Testis (tissue), 3 donors: ENCODE measurements around the gene IGF2R. TPM values are rescaled to one million over a fixed set of nuclear protein-coding genes. Genes with fewer than 3 reads are reported as not detected.

ENCODE experiments used
- DNase-seq: peaks from one replicate; pipeline ENCODE4 v3.0.0-alpha.2; 2019
- H3K27ac ChIP-seq, 2 donors: fragments of 200-600 bp; sonication (generic); one replicate each; pipeline ENCODE4 v1.5.1; 2019
- H3K27me3 ChIP-seq: fragments of 200-600 bp; sonication (generic); one replicate; pipeline ENCODE4 v1.5.1; 2019
- H3K36me3 ChIP-seq: fragments of 200-600 bp; sonication (generic); one replicate; pipeline ENCODE4 v1.5.1; 2017; ENCODE audit warnings: low read depth; ENCODE audit errors: missing control alignments
- H3K4me1 ChIP-seq: fragments of 200-600 bp; sonication (generic); one replicate; pipeline ENCODE4 v1.5.1; 2019
- H3K4me3 ChIP-seq, 2 donors: fragments of 200-600 bp; sonication (generic); one replicate each; pipeline ENCODE4 v1.5.1; 2017 to 2019
- H3K9me3 ChIP-seq: fragments of 200-600 bp; sonication (generic); one replicate; pipeline ENCODE4 v1.5.1; 2017
- POLR2A ChIP-seq: fragments of 450-650 bp; IDR thresholded peaks from one replicate; pipeline ENCODE4 v1.6.1; 2017; ENCODE audit warnings: antibody characterized with exemption, mild to moderate bottlenecking, moderate library complexity
- WGBS, 2 donors: methylation state at CpG; one replicate each; pipeline ENCODE4 v1.1.5; 2018; 5-methylcytosine and 5-hydroxymethylcytosine counted together
- intact Hi-C: fragments of 100-400 bp; cut with DNase I; formaldehyde crosslinking; loops from one replicate; pipeline ENCODE4 v1.15.1; 2023; ENCODE audit warnings: low total_unique reads
- polyA plus RNA-seq: library from polyadenylated mRNA; stranded (reverse); fragments of 350-450 nt; fragmentation: Illumina TruSeq; extraction: RNeasy Lipid Tissue Mini Kit (QIAGEN cat#74804); gene quantifications from one replicate; pipeline ENCODE4 v1.2.3, GENCODE V29; 2014; ENCODE audit warnings: low read depth, low replicate concordance; ENCODE audit not compliant: insufficient read depth
- total RNA-seq, 2 donors: library from RNA; depleted of rRNA; stranded (reverse); fragments of >200 nt; gene quantifications; one replicate each; pipeline ENCODE4 v1.2.3, GENCODE V29; 2016
- TF ChIP-seq, protein P1 (sequence below), 3 experiments: fragments of 450-650 bp in 2 of 3; fragments of 200-600 bp in 1 of 3; sonication (generic) in 1 of 3; IDR thresholded peaks; one replicate each; pipeline ENCODE4 v1.5.1; 2016 to 2019; ENCODE audit warnings: antibody characterized with exemption in 3 of 3, mild to moderate bottlenecking in 2 of 3, moderate library complexity in 1 of 3

The IGF2R gene
- total and polyA plus RNA-seq, 3 donors from 2014 or later = 47.3 to 109 (median 84.6) TPM

DNA sequence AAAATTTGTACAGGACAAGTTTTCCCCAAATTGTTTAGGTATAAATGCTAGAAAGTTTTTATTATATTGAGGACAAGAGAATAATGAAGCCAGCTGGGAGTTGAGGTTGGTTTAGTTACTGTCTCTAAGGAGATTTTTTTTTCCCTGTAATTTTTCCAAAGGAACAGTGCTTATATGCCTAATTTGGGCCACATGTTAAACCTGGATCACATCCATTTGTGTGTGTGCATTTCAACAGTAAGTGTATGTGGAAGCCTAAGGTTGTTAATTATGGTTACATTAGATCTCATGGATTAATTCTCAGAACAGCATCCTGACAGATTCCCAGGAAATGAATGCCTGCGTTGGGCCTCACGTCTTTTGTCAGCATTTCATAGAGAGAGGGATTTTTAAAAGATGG lies 4.5 kb downstream of the IGF2R start:
- no peaks in the 10 kb centered on the region for H3K9me3 ChIP-seq
- 50 to 64% methylated on average over 2 of the region's 2 CpGs for WGBS, 2 donors
- H3K27me3 ChIP-seq = no peaks in the 10 kb centered on the region
- TF ChIP-seq, protein P1, sequence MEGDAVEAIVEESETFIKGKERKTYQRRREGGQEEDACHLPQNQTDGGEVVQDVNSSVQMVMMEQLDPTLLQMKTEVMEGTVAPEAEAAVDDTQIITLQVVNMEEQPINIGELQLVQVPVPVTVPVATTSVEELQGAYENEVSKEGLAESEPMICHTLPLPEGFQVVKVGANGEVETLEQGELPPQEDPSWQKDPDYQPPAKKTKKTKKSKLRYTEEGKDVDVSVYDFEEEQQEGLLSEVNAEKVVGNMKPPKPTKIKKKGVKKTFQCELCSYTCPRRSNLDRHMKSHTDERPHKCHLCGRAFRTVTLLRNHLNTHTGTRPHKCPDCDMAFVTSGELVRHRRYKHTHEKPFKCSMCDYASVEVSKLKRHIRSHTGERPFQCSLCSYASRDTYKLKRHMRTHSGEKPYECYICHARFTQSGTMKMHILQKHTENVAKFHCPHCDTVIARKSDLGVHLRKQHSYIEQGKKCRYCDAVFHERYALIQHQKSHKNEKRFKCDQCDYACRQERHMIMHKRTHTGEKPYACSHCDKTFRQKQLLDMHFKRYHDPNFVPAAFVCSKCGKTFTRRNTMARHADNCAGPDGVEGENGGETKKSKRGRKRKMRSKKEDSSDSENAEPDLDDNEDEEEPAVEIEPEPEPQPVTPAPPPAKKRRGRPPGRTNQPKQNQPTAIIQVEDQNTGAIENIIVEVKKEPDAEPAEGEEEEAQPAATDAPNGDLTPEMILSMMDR (IDR thresholded peaks at IDR 0.05) = no peak
- no peak overlapping the region for H3K27ac ChIP-seq
- no peak overlapping the region for H3K4me3 ChIP-seq
- H3K36me3 ChIP-seq = no peaks in the 10 kb centered on the region
- peaks cover 20% of the 10 kb centered on the region for H3K4me1 ChIP-seq
- DNase-seq = no peak
- intact Hi-C loops = no loop called here

DNA sequence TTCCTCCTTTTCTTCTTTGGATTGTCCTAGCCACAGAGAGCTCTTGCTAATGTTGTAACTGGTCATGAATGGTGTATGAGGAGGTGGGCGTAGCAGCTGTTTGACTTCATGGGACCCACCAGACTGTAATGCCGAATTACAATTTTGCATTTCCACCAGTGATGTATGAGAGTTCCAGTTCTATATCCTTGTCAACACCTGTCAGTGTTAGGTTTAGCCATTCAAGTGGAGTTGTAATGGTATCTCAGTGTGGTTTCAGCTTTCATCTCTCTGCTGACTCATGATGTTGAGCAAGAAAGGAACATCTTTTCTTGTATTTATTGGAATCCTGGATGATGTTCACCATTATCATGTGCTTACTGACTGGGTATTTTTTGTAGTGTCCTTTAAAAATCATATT lies 5.1 kb downstream of the IGF2R start:
- H3K9me3 ChIP-seq = no peaks in the 10 kb centered on the region
- 93 to 94% methylated on average over 2 of the region's 2 CpGs for WGBS, 2 donors

GRCh38 chr6:159974932-159975331 lies 6.0 kb downstream of the IGF2R start:
- no peak for TF ChIP-seq POLR2A
- TF ChIP-seq, protein P1 (IDR thresholded peaks at IDR 0.05) = no peak
- no peaks in the 10 kb centered on the region for H3K36me3 ChIP-seq
- H3K4me1 ChIP-seq = peaks cover 28% of the 10 kb centered on the region
- intact Hi-C loops = no loop called here
- no peak for DNase-seq
- no peak overlapping the region for H3K4me3 ChIP-seq
- no peaks in the 10 kb centered on the region for H3K27me3 ChIP-seq
- no peak overlapping the region for H3K27ac ChIP-seq
- H3K9me3 ChIP-seq = no peaks in the 10 kb centered on the region
- 92 to 93% methylated on average over 7 of the region's 7 CpGs for WGBS, 2 donors

More for the DNA sequence above, 5.1 kb downstream of the IGF2R start:
- intact Hi-C loops = no loop called here
- Histone ChIP-seq H3K27ac (no peak overlapping the region), H3K4me3 (no peak overlapping the region), H3K27me3 (no peaks in the 10 kb centered on the region), H3K36me3 (no peaks in the 10 kb centered on the region), H3K4me1 (peaks cover 23% of the 10 kb centered on the region)
- DNase-seq = no peak
- TF ChIP-seq POLR2A = no peak
- TF ChIP-seq, protein P1 (IDR thresholded peaks at IDR 0.05) = no peak

- no peak for DNase-seq
- 58 to 68% methylated on average over 7 of the region's 7 CpGs for WGBS, 2 donors
- TF ChIP-seq, protein P1 (IDR thresholded peaks at IDR 0.05) = no peak
- no peak for TF ChIP-seq POLR2A
- no peaks in the 10 kb centered on the region for H3K36me3 ChIP-seq
- no peaks in the 10 kb centered on the region for H3K9me3 ChIP-seq
- H3K27me3 ChIP-seq = no peaks in the 10 kb centered on the region
- H3K27ac ChIP-seq = peak overlapping the region; percentile 31 to 62
- H3K4me3 ChIP-seq = no peak overlapping the region
- H3K4me1 ChIP-seq = peaks cover 30% of the 10 kb centered on the region
- intact Hi-C loops = no loop called here
Measured at GRCh38 chr6:159976686-159977254, 7.9 kb downstream of the IGF2R start.

DNA sequence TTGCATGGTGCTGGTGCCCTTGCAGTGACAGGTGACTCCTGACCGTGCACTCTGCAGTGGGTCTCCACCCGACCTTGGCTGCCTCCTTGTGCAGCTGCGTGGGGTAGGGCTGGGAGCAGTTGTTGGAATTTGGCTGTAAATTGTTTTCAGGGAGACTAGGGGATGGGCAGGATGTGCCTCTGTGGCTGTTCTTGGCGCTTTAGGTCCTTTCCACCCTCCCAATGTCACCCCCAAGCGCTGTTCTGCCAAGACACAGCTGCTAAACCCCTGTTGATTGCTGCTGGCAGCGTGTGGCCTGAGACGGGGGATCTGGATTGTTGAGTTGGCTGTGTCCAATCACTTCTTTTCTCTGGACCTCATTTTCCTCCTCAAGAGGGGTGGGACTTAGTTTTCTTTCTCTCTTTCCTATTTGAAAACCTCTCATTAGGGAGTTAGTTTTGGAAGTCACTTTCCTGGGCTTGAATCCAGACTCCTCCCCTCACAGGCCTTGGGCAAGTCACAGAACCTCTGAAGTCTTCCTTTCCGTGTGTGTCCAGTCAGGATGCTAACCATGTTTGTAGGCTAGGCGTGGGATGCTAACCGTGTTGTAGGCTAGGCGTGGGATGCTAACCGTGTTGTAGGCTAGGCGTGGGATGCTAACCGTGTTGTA lies 8.5 kb downstream of the IGF2R start:
- TF ChIP-seq, protein P1 (IDR thresholded peaks at IDR 0.05) = no peak
- no peak for TF ChIP-seq POLR2A
- WGBS, 2 donors = 44 to 51% methylated on average over 14 of the region's 14 CpGs
- Histone ChIP-seq H3K9me3 (no peaks in the 10 kb centered on the region), H3K4me3 (no peak overlapping the region), H3K27ac (peak overlapping the region; percentile 31 to 62), H3K27me3 (no peaks in the 10 kb centered on the region), H3K36me3 (no peaks in the 10 kb centered on the region), H3K4me1 (peaks cover 36% of the 10 kb centered on the region)
- peak; percentile 79 for DNase-seq
- intact Hi-C loops = no loop called here
